IMR-90 (cell line): ENCODE measurements around the gene SASH3. TPM values are rescaled to one million over a fixed set of nuclear protein-coding genes. Genes with fewer than 3 reads are reported as not detected.

Experiments used
- ATAC-seq: fragments of 200-7000 bp; cut with Tn5 transposase; 2 replicates; pipeline ENCODE4 v1.9.1; 2020; ENCODE audit warnings: low read depth, mild to moderate bottlenecking, moderate library complexity
- BruUV-seq: library from RNA; stranded (reverse); fragments of 400-500 nt; replicated peaks from 2 replicates; lab custom pipeline; 2021; lab: Mats Ljungman, UMichigan
- CTCF ChIA-PET: fragments of 300-600 bp; formaldehyde crosslinking; extraction: SDS; loops from one replicate; lab custom pipeline; 2021; ENCODE audit warnings: antibody characterized with exemption; lab: Yijun Ruan, JAX
- POLR2A ChIA-PET: fragments of 300-600 bp; sonication (Branson Sonifier 250); formaldehyde crosslinking; loops from one replicate; lab custom pipeline; 2022; ENCODE audit warnings: antibody characterized with exemption; ENCODE audit not compliant: unreplicated experiment; lab: Charles Lee
- DNase-seq: peaks from one replicate; pipeline ENCODE4 v3.0.0; 2013
- H2AFZ ChIP-seq: replicated peaks from 2 replicates; pipeline ENCODE3; 2013; ENCODE audit warnings: low read length, mild to moderate bottlenecking; ENCODE audit not compliant: poor library complexity
- H2AK5ac ChIP-seq: 2 replicates; pipeline ENCODE4 v1.6.1; 2013; ENCODE audit warnings: low read depth, low read length, inconsistent platforms
- H2AK9ac ChIP-seq: replicated peaks from 2 replicates; pipeline ENCODE3; 2013; ENCODE audit warnings: mild to moderate bottlenecking, low read depth, low read length, moderate library complexity; ENCODE audit not compliant: poor library complexity
- H2BK120ac ChIP-seq: 2 replicates; pipeline ENCODE4 v1.6.1; 2013; ENCODE audit warnings: low read depth, low read length, inconsistent platforms
- H2BK15ac ChIP-seq: 3 replicates; pipeline ENCODE4 v1.6.1; 2013; ENCODE audit warnings: low read depth, low read length, inconsistent platforms
- H2BK20ac ChIP-seq: 2 replicates; pipeline ENCODE4 v1.6.1; 2013; ENCODE audit warnings: low read depth, mild to moderate bottlenecking, inconsistent platforms, low read length, moderate library complexity
- H2BK5ac ChIP-seq: 2 replicates; pipeline ENCODE4 v1.6.1; 2013; ENCODE audit warnings: mild to moderate bottlenecking, low read depth, low read length, inconsistent platforms; ENCODE audit not compliant: poor library complexity, severe bottlenecking
- H3K14ac ChIP-seq: replicated peaks from 2 replicates; pipeline ENCODE4 v1.6.1; 2013; ENCODE audit warnings: low read depth, low read length, inconsistent platforms
- H3K18ac ChIP-seq: 2 replicates; pipeline ENCODE4 v1.6.1; 2013; ENCODE audit warnings: low read depth, low read length, control low read depth
- H3K23ac ChIP-seq: 2 replicates; pipeline ENCODE4 v1.6.1; 2013; ENCODE audit warnings: low read depth, low read length, inconsistent platforms
- H3K27ac ChIP-seq: 2 replicates; pipeline ENCODE4 v1.5.1; 2013; ENCODE audit warnings: mild to moderate bottlenecking, control low read depth, low read length; ENCODE audit not compliant: insufficient read depth
- H3K27me3 ChIP-seq: 2 replicates; pipeline ENCODE4 v1.6.1; 2013; ENCODE audit warnings: low read length; ENCODE audit not compliant: control insufficient read depth, insufficient read depth
- H3K36me3 ChIP-seq: 2 replicates; pipeline ENCODE4 v1.6.1; 2013; ENCODE audit warnings: low read length, mixed read lengths; ENCODE audit not compliant: control insufficient read depth, insufficient read depth
- H3K4ac ChIP-seq: 2 replicates; pipeline ENCODE4 v1.6.1; 2013; ENCODE audit warnings: low read depth, low read length, inconsistent platforms
- H3K4me1 ChIP-seq: 2 replicates; pipeline ENCODE4 v1.6.1; 2013; ENCODE audit warnings: low read length, mixed read lengths; ENCODE audit not compliant: control insufficient read depth, insufficient read depth
- H3K4me2 ChIP-seq: 2 replicates; pipeline ENCODE4 v1.6.1; 2013; ENCODE audit warnings: low read depth, mild to moderate bottlenecking, control low read depth, low read length, moderate library complexity
- H3K4me3 ChIP-seq: 2 replicates; pipeline ENCODE4 v1.5.1; 2013; ENCODE audit warnings: low read depth, mild to moderate bottlenecking, control low read depth, low read length, moderate library complexity; ENCODE audit not compliant: insufficient read depth
- H3K56ac ChIP-seq: 2 replicates; pipeline ENCODE4 v1.6.1; 2013; ENCODE audit warnings: low read length, inconsistent platforms; ENCODE audit not compliant: insufficient read depth; ENCODE audit errors: extremely low read depth
- H3K79me1 ChIP-seq, 2 experiments: 2 replicates each; pipeline ENCODE4 v1.6.1; 2013; ENCODE audit warnings: low read length in 2 of 2, inconsistent platforms in 1 of 2, low read depth in 1 of 2
- H3K9ac ChIP-seq: 2 replicates; pipeline ENCODE4 v1.6.1; 2013; ENCODE audit warnings: low read depth, low read length, control low read depth
- H3K9me1 ChIP-seq: 2 replicates; pipeline ENCODE4 v1.6.1; 2013; ENCODE audit warnings: low read length, inconsistent platforms; ENCODE audit not compliant: insufficient read depth
- H3K9me3 ChIP-seq: 2 replicates; pipeline ENCODE4 v1.6.1; 2013; ENCODE audit warnings: low read length; ENCODE audit not compliant: control insufficient read depth, insufficient read depth
- H4K20me1 ChIP-seq: 2 replicates; pipeline ENCODE4 v1.6.1; 2013; ENCODE audit warnings: low read length, inconsistent platforms; ENCODE audit not compliant: insufficient read depth
- H4K5ac ChIP-seq: 2 replicates; pipeline ENCODE4 v1.6.1; 2013; ENCODE audit warnings: mild to moderate bottlenecking, low read depth, low read length, control low read depth
- H4K8ac ChIP-seq, 2 experiments: 2 replicates each; pipeline ENCODE4 v1.6.1; 2013; ENCODE audit warnings: low read depth in 2 of 2, low read length in 2 of 2, control low read depth in 1 of 2, inconsistent platforms in 1 of 2
- H4K91ac ChIP-seq: 2 replicates; pipeline ENCODE4 v1.6.1; 2013; ENCODE audit warnings: low read depth, low read length, inconsistent platforms; ENCODE audit not compliant: insufficient read depth
- MAFK ChIP-seq: IDR thresholded peaks from 2 replicates; pipeline ENCODE4 v1.6.1; 2012; ENCODE audit warnings: low read depth, low read length, improper control_type of control experiment
- MXI1 ChIP-seq: IDR thresholded peaks from 2 replicates; pipeline ENCODE4 v1.6.1; 2012; ENCODE audit warnings: low read depth, mild to moderate bottlenecking, low read length, moderate library complexity, borderline replicate concordance
- WGBS, 2 experiments: methylation state at CpG; one replicate each; pipeline versions ENCODE4 v1.1.5 to v1.1.7; 2013; ENCODE audit warnings: missing lambda C conversion rate in 2 of 2; ENCODE audit not compliant: insufficient read length in 1 of 2; ENCODE audit errors: extremely low coverage in 2 of 2; 5-methylcytosine and 5-hydroxymethylcytosine counted together
- dilution Hi-C: fragments of 300-500 bp; cut with HindIII; formaldehyde crosslinking; loops from one replicate; pipeline ENCODE4 v1.14.3; 2018; ENCODE audit warnings: low sequenced_read_pairs; ENCODE audit not compliant: unreplicated experiment
- in situ Hi-C: fragments of 300-500 bp; cut with MboI; formaldehyde crosslinking; loops from 3 replicates; pipeline ENCODE4 v1.14.3; 2019; ENCODE audit warnings: low sequenced_read_pairs, inconsistent platforms, mixed read lengths
- intact Hi-C: fragments of 100-400 bp; cut with micrococcal nuclease; formaldehyde crosslinking; loops from 2 replicates; pipeline ENCODE4 v1.10.0; 2022
- polyA plus RNA-seq, 3 experiments: library from polyadenylated mRNA; depleted of rRNA; stranded (reverse); fragments of >200 nt; gene quantifications; 2 replicates each; pipeline ENCODE4 v1.2.3, GENCODE V29; 2012; ENCODE audit warnings: low replicate concordance in 1 of 3
- total RNA-seq: library from RNA; depleted of rRNA; stranded (reverse); fragments of >200 nt; gene quantifications from 2 replicates; pipeline ENCODE4 v1.2.3, GENCODE V29; 2012

SASH3 gene
- total and polyA plus RNA-seq, 2 of the 4 experiments (the other 2 are of a cell fraction): not detected

DNA sequence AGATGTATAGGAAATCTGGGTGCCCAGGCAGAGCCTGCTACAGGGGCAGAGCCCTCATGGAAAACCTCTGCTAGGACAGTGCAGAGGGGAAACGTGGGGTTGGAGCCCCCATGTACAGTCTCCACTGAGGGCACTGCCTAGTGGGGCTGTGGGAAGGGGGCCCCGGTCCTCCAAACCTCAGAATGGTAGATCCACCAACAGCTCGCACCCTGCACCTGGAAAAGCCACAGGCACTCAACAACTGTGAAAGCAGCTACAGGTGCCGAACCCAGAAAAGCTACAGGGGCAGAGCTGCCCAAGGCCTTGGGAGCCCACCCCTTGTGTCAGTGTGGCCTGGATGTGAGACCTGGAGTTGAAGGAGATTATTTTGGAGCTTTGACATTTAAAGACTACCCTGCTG is 46.4 kb upstream of the SASH3 start:
- CTCF ChIA-PET: no interaction called here
- no peak overlapping the region for H3K14ac ChIP-seq
- no peak overlapping the region for H4K91ac ChIP-seq
- no peak overlapping the region for H2BK5ac ChIP-seq
- POLR2A ChIA-PET: no interaction called here
- no peaks in the 10 kb centered on the region for H3K9me1 ChIP-seq
- H4K5ac ChIP-seq: no peak overlapping the region
- dilution Hi-C loops: no loop called here
- no peak overlapping the region for H2BK120ac ChIP-seq
- H3K18ac ChIP-seq: no peak overlapping the region
- DNase-seq (no peak), ATAC-seq (no peak)
- H3K56ac ChIP-seq: no peak overlapping the region
- no peak overlapping the region for H3K23ac ChIP-seq
- H3K4me2 ChIP-seq: no peak overlapping the region
- peaks cover 30% of the 10 kb centered on the region for H3K27me3 ChIP-seq
- no peaks in the 10 kb centered on the region for H3K9me3 ChIP-seq
- H2AFZ ChIP-seq: no peak overlapping the region
- H3K36me3 ChIP-seq: no peaks in the 10 kb centered on the region
- H2AK5ac ChIP-seq: no peak overlapping the region
- no peaks in the 10 kb centered on the region for H4K20me1 ChIP-seq
- in situ Hi-C loops: no loop called here
- BruUV-seq: no TSS peak
- intact Hi-C loops: no loop called here
- no peak overlapping the region for H3K4me3 ChIP-seq
- H2AK9ac ChIP-seq: no peak overlapping the region
- no peak overlapping the region for H2BK20ac ChIP-seq
- H3K79me1 ChIP-seq: no peaks in the 10 kb centered on the region
- H3K9ac ChIP-seq: no peak overlapping the region
- WGBS, 2 experiments: no CpG with 5 or more reads among the region's 4 CpGs
- H3K27ac ChIP-seq: no peak overlapping the region
- H2BK15ac ChIP-seq: no peak overlapping the region
- no peak overlapping the region for H4K8ac ChIP-seq
- H3K4me1 ChIP-seq: peaks cover 3% of the 10 kb centered on the region; the same call in 1 of the 2 replicates
- no peak for TF ChIP-seq MAFK
- TF ChIP-seq MXI1: no peak
- no peak overlapping the region for H3K4ac ChIP-seq
